K562 (cell line): ENCODE measurements around the gene INO80E. TPM values are rescaled to one million over a fixed set of nuclear protein-coding genes. Genes with fewer than 3 reads are reported as not detected.

ENCODE experiments used
- CAMTA2 ChIP-seq: fragments of 250-450 bp; sonication (Bioruptor Pico); conservative IDR thresholded peaks from 2 replicates; pipeline ENCODE4 v1.5.1; 2022
- CTBP1 ChIP-seq: fragments of 450-650 bp; IDR thresholded peaks from 2 replicates; pipeline ENCODE4 v1.6.1; 2016; ENCODE audit warnings: borderline replicate concordance
- DPF2 ChIP-seq: fragments of 450-650 bp; IDR thresholded peaks from 2 replicates; pipeline ENCODE4 v1.6.1; 2016
- E2F4 ChIP-seq: sonication (generic); formaldehyde crosslinking; IDR thresholded peaks from 2 replicates; pipeline ENCODE4 v1.8.0; 2022; ENCODE audit warnings: mild to moderate bottlenecking, low read depth, missing genetic modification reagents
- FOXK1 ChIP-seq: sonication (generic); formaldehyde crosslinking; IDR thresholded peaks from 2 replicates; pipeline ENCODE4 v1.8.0; 2022; ENCODE audit warnings: missing genetic modification reagents, mild to moderate bottlenecking, borderline replicate concordance
- FOXK2 ChIP-seq, 2 experiments: fragments of 450-650 bp; IDR thresholded peaks in 1 of 2; conservative IDR thresholded peaks in 1 of 2; 2 replicates each; pipeline ENCODE4 v1.6.1; 2016; ENCODE audit warnings: low read depth in 2 of 2, mild to moderate bottlenecking in 1 of 2
- GTF2A2 ChIP-seq: IDR thresholded peaks from 2 replicates; pipeline ENCODE4 v1.6.1; 2016; ENCODE audit warnings: mild to moderate bottlenecking, missing genetic modification characterization, missing compliant biosample characterization
- KLF13 ChIP-seq: fragments of 450-650 bp; IDR thresholded peaks from 2 replicates; pipeline ENCODE4 v1.6.1; 2016; ENCODE audit warnings: missing genetic modification characterization, low read depth, mild to moderate bottlenecking, missing compliant biosample characterization, moderate library complexity, borderline replicate concordance
- MBD2 ChIP-seq: sonication (generic); IDR thresholded peaks from 2 replicates; pipeline ENCODE4 v1.6.1; 2016; ENCODE audit warnings: low read depth, borderline replicate concordance
- MYNN ChIP-seq, 2 experiments: sonication (generic); formaldehyde crosslinking in 1 of 2; IDR thresholded peaks; 2 replicates each; pipeline versions ENCODE4 v1.5.0 to v1.6.1; 2016 to 2020; ENCODE audit warnings: antibody characterized with exemption in 1 of 2, missing genetic modification reagents in 1 of 2
- NUFIP1 ChIP-seq: fragments of 450-650 bp; IDR thresholded peaks from 2 replicates; pipeline ENCODE4 v1.6.1; 2018; ENCODE audit not compliant: partially characterized antibody
- PBX2 ChIP-seq, 2 experiments: IDR thresholded peaks in 1 of 2; conservative IDR thresholded peaks in 1 of 2; 2 replicates each; pipeline ENCODE4 v1.6.1; 2016; ENCODE audit warnings: low read depth in 2 of 2, mild to moderate bottlenecking in 1 of 2, missing compliant biosample characterization in 1 of 2, missing genetic modification characterization in 1 of 2, moderate library complexity in 1 of 2
- PRDM10 ChIP-seq: fragments of 450-650 bp; IDR thresholded peaks from 2 replicates; pipeline ENCODE4 v1.6.1; 2018; ENCODE audit not compliant: partially characterized antibody
- RNF2 ChIP-seq: sonication (generic); IDR thresholded peaks from 2 replicates; pipeline ENCODE4 v1.6.1; 2016
- SMAD4 ChIP-seq: fragments of 250-450 bp; sonication (Bioruptor Pico); conservative IDR thresholded peaks from 2 replicates; pipeline ENCODE4 v1.8.0; 2021; ENCODE audit warnings: inconsistent platforms, mild to moderate bottlenecking, moderate library complexity
- ZBTB2 ChIP-seq: fragments of 450-650 bp; IDR thresholded peaks from 2 replicates; pipeline ENCODE4 v1.6.1; 2016; ENCODE audit warnings: antibody characterized with exemption
- ZNF134 ChIP-seq: fragments of 250-450 bp; sonication (Bioruptor Pico); conservative IDR thresholded peaks from 2 replicates; pipeline ENCODE4 v1.4.0; 2020
- ZNF507 ChIP-seq: conservative IDR thresholded peaks from 2 replicates; pipeline ENCODE4 v1.6.1; 2017; ENCODE audit warnings: missing genetic modification characterization, missing compliant biosample characterization
- ZNF707 ChIP-seq: fragments of 250-450 bp; sonication (Bioruptor Pico); conservative IDR thresholded peaks from 2 replicates; pipeline ENCODE4 v1.8.0; 2022; ENCODE audit warnings: inconsistent platforms, mild to moderate bottlenecking, moderate library complexity
- polyA plus RNA-seq, 8 experiments: library from polyadenylated mRNA; depleted of rRNA in 4 of 8; stranded (reverse) in 5 of 8; unstranded in 3 of 8; fragments of >200 nt; fragmentation: Nextera tagmentation in 2 of 8; fragmentation: Illumina TruSeq in 1 of 8; extraction: Ambion mirVana in 2 of 8; extraction: Trizol in 1 of 8; gene quantifications; 2 replicates each; pipeline versions ENCODE4 v1.2.1 to v1.2.3, GENCODE V29; 2011 to 2014; ENCODE audit warnings: inconsistent platforms in 1 of 8, missing spikeins in 1 of 8
- total RNA-seq, 7 experiments: library from RNA; depleted of rRNA in 6 of 7; stranded (reverse); fragments of >200 nt in 6 of 7; fragmentation: Illumina TruSeq in 2 of 7; extraction: Trizol in 2 of 7; gene quantifications; 2 replicates each; pipeline versions ENCODE4 v1.2.1 to v1.2.3, GENCODE V29; 2011 to 2021; ENCODE audit warnings: low replicate concordance in 1 of 7

INO80E gene
- total and polyA plus RNA-seq, 9 of the 15 experiments (the other 6 are each of a cell fraction or from before 2014, with no cell fraction given), result 0.31 to 102 (median 49.3) TPM

GRCh38 chr16:30052671-30053372 lies 56.8 kb downstream of the INO80E start (continued):
- TF ChIP-seq ZNF507 (tag), result no peak
- TF ChIP-seq GTF2A2, result no peak
- TF ChIP-seq E2F4 (CRISPR knock-in tag), result peak; percentile 96
- peak; percentile 95 for TF ChIP-seq CTBP1
- TF ChIP-seq MBD2, result peak; percentile 25; the same call in 1 of the 2 replicates
- no peak for TF ChIP-seq CAMTA2 (CRISPR knock-in tag)
- TF ChIP-seq KLF13 (tag), result peak; percentile 53; the same call in 1 of the 2 replicates
- TF ChIP-seq PBX2 (CRISPR knock-in tag; IDR thresholded peaks at IDR 0.05; ENCODE audit: low read depth), result no peak
- no peak for TF ChIP-seq PBX2 (tag; conservative IDR thresholded peaks at IDR 0.05; ENCODE audit: low read depth)
- TF ChIP-seq NUFIP1, result no peak
- peak; percentile 47 for TF ChIP-seq SMAD4 (CRISPR knock-in tag)
- TF ChIP-seq FOXK1 (CRISPR knock-in tag), result no peak
- peak; percentile 99 for TF ChIP-seq ZNF134 (CRISPR knock-in tag)
- TF ChIP-seq ZNF707, result no peak
- TF ChIP-seq MYNN (IDR thresholded peaks at IDR 0.05), result 0 out of 2 replicates have a peak, but pooled peaks have one; percentile 17
- TF ChIP-seq MYNN (CRISPR knock-in tag; IDR thresholded peaks at IDR 0.05), result no peak
- peak in 1 of 2 experiments; percentile 15; a peak in 2 of 4 replicates for TF ChIP-seq FOXK2 (conservative IDR thresholded peaks at IDR 0.05 in 1 of 2, IDR thresholded peaks at IDR 0.05 in 1 of 2; ENCODE audit: low read depth in 2 of 2)
- no peak for TF ChIP-seq DPF2
- peak; percentile 27; the same call in 1 of the 2 replicates for TF ChIP-seq ZBTB2
- TF ChIP-seq RNF2, result peak; percentile 96
- peak; percentile 76 for TF ChIP-seq PRDM10
